HTERT RPE-1 (cell line): ENCODE results near the gene PRLHR.

Experiments used
- in situ Hi-C: fragments of 300-500 bp; cut with MboI; formaldehyde crosslinking; loops from 4 replicates; pipeline ENCODE4 v1.14.3; 2020; ENCODE audit warnings: low sequenced_read_pairs

Gene PRLHR

GRCh38 chr10:118564114-118564513 lies 31.3 kb downstream of the PRLHR start:
- in situ Hi-C loops = no loop called here

GRCh38 chr10:118563373-118563890 lies 32.0 kb downstream of the PRLHR start:
- in situ Hi-C loops = no loop called here

GRCh38 chr10:118562851-118563250 lies 32.6 kb downstream of the PRLHR start:
- in situ Hi-C loops = no loop called here

GRCh38 chr10:118557946-118558345 lies 37.5 kb downstream of the PRLHR start:
- in situ Hi-C loops = no loop called here

GRCh38 chr10:118551535-118552100 lies 43.8 kb downstream of the PRLHR start:
- in situ Hi-C loops = no loop called here

- in situ Hi-C loops = no loop called here
Observed at GRCh38 chr10:118547282-118547681, 48.2 kb downstream of the PRLHR start.

- in situ Hi-C loops = no loop called here
Observed at GRCh38 chr10:118546479-118546878, 49.0 kb downstream of the PRLHR start.

- in situ Hi-C loops = no loop called here
Observed at GRCh38 chr10:118545381-118545780, 50.1 kb downstream of the PRLHR start.

- in situ Hi-C loops = no loop called here
Observed at GRCh38 chr10:118544401-118544948, 51.0 kb downstream of the PRLHR start.

- in situ Hi-C loops = no loop called here
Observed at GRCh38 chr10:118543714-118544400, 51.6 kb downstream of the PRLHR start.

- in situ Hi-C loops = no loop called here
Observed at GRCh38 chr10:118542745-118543144, 52.7 kb downstream of the PRLHR start.

- in situ Hi-C loops = no loop called here
Observed at GRCh38 chr10:118542205-118542604, 53.2 kb downstream of the PRLHR start.

GRCh38 chr10:118541718-118542117 lies 53.7 kb downstream of the PRLHR start:
- in situ Hi-C loops = no loop called here
